Activated CD4-positive, CD25-positive, alpha-beta regulatory T cell treated with anti-CD3 and anti-CD28 coated beads, Interleukin-2, amount 50 U/mL, for 24 hours (primary cell): ENCODE results near the gene ATG9A.
"Not testable (repeated sequence)": the region's sequence is repeated elsewhere in the genome, so short reads cannot be mapped to it uniquely, and the experiment has no call there.

Experiments
- ATAC-seq, 2 donors: fragments of 150-1000 bp; cut with Tn5 transposase; one replicate each; pipeline ENCODE4 v1.10.0; 2021; ENCODE audit warnings: mild to moderate bottlenecking in 1 of 2, moderate library complexity in 1 of 2

ATG9A gene

GRCh38 chr2:219204425-219205164 is 24.8 kb downstream of the ATG9A start:
- no peak for ATAC-seq

- not testable (repeated sequence) for ATAC-seq
Observed at GRCh38 chr2:219201331-219201730, 28.1 kb downstream of the ATG9A start.

DNA sequence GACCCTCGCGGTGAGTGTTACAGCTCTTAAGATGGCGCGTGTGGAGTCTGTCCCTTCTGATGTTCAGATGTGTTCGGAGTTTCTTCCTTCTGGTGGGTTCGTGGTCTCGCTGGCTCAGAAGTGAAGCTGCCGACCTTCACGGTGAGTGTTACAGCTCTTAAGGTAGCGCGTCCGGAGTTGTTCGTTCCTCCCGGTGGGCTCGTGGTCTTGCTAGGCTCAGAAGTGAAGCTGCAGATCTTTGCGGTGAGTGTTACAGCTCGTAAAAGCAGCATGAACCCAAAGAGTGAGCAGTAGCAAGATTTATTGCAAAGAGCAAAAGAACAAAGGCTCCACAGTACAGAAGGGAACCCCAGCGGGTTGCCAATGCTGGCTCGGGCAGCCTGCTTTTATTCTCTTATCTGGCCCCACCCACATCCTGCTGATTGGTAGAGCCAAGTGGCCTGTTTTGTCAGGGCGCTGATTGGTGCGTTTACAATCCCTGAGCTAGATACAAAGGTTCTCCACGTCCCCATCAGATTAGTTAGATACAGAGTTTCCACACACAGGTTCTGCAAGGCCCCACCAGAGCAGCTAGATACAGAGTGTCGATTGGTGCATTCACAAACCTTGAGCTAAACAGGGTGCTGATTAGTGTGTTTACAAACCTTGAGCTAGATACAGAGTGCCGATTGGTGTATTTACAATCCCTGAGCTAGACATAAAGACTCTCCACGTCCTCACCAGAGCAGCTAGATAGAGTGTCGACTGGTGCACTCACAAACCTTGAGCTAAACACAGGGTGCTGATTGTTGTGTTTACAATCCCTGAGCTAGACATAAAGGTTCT is 28.7 kb downstream of the ATG9A start:
- not testable (repeated sequence) for ATAC-seq

DNA sequence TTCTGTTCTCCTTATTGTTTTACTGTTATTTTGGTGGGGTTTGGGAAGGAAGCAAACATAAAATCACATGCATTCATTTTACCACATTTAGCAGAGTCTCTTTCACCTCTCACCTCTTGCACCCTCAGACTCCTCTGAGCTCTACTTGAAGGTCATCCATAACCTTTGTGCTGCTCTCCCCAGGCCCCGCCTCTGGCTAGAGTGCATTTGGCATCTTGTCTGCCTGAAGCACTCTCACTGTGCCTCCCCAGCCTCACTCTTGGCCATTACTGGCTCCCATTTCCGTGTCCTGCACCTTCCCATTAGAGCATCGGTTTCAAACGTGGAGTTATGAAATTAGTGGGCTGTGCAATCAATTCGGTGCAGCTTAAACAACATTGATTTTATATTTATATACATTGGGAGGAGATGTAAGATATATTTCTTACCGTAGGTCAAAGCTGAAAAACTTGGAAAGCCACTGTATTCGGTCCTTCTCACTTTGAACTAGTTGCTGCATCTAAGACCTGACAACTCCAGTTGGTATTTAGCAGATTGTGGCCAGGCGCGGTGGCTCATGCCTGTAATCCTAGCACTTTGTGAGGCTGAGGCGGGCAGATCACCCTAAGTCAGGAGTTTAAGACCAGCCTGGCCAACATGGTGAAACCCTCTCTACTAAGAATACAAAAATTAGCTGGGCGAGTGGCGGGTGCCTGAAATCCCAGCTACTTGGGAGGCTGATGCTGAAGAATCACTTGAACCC is 29.8 kb downstream of the ATG9A start:
- no peak for ATAC-seq

GRCh38 chr2:219198974-219199373 is 30.5 kb downstream of the ATG9A start:
- ATAC-seq, result no peak

DNA sequence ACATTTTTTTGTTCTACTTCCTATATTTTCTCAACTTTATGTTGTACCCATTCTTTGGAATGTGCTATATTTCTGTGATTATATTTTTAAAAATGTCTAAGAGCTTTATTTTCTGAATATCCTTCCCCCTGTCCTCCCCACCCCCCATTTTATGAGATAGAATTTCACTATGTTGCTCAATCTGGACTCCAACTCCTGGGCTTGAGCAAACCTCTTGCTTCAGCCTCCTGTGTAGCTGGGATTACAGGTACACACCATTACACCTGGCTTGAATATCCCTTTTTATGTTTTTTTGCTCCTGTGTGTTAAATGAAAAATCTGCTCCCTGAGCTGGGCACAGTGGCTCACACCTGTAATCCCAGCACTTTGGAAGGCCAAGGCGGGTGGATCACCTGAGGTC is 32.0 kb downstream of the ATG9A start:
- ATAC-seq, result no peak

- ATAC-seq, result peak in 1 of 2 donors; percentile 63
Observed at GRCh38 chr2:219186754-219187456, 42.5 kb downstream of the ATG9A start.

- ATAC-seq, result no peak
Observed at GRCh38 chr2:219184121-219184520, 45.3 kb downstream of the ATG9A start.

- ATAC-seq, result no peak
Observed at GRCh38 chr2:219183151-219183772, 46.2 kb downstream of the ATG9A start.

DNA sequence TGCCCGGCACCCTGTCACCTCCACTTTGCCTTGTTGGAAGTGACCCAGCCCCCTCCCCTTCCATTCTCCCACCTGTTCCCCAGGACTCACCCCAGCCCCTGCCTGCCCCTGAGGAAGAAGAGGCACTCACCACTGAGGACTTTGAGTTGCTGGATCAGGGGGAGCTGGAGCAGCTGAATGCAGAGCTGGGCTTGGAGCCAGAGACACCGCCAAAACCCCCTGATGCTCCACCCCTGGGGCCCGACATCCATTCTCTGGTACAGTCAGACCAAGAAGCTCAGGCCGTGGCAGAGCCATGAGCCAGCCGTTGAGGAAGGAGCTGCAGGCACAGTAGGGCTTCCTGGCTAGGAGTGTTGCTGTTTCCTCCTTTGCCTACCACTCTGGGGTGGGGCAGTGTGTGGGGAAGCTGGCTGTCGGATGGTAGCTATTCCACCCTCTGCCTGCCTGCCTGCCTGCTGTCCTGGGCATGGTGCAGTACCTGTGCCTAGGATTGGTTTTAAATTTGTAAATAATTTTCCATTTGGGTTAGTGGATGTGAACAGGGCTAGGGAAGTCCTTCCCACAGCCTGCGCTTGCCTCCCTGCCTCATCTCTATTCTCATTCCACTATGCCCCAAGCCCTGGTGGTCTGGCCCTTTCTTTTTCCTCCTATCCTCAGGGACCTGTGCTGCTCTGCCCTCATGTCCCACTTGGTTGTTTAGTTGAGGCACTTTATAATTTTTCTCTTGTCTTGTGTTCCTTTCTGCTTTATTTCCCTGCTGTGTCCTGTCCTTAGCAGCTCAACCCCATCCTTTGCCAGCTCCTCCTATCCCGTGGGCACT is 46.9 kb downstream of the ATG9A start:
- ATAC-seq, result no peak

DNA sequence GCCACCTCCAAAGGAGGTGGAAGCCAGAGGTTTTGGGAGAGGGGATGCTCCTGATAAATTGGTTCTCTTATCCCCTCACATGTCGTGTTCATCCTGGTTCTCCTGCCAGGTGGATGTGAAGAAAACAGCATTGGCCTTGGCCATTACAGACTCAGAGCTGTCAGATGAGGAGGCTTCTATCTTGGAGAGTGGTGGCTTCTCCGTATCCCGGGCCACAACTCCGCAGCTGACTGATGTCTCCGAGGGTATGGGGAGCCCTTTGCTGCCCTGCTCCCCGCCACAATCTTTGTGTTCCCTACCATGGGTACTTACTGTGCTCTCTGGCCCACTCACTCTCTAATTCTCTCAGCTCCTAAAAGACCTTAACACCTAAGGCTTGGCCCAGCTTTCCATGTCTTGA is 47.9 kb downstream of the ATG9A start:
- no peak for ATAC-seq

DNA sequence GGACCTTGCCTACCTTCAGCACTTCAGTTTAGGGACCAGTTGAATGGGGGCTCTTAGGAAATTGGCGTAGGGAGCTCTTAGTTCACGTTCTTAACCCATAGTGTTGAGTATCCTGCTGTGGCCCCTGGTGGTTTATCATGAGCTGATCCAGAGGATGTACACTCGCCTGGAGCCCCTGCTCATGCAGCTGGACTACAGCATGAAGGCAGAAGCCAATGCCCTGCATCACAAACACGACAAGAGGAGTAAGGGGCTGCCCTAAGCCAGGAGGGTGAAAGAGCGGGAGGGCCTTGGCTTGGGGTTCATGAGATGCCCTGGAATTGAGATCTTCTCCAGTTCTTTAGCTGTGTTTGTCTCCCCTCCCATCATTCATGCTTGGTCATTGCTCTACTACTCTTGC is 48.5 kb downstream of the ATG9A start:
- no peak for ATAC-seq

GRCh38 chr2:219179601-219180465 is 49.6 kb downstream of the ATG9A start:
- ATAC-seq, result no peak

GRCh38 chr2:219178377-219179175 is 50.9 kb downstream of the ATG9A start:
- peak in 1 of 2 donors; percentile 2 for ATAC-seq

- ATAC-seq, result peak; percentile 53 to 64
Observed at GRCh38 chr2:219177552-219178376, 51.7 kb downstream of the ATG9A start, which contains the start of gene RETREG2. TSS of gene RETREG2 (plus strand) at chr2:219178275. CDS start at chr2:219178353, 78 bp downstream.

DNA sequence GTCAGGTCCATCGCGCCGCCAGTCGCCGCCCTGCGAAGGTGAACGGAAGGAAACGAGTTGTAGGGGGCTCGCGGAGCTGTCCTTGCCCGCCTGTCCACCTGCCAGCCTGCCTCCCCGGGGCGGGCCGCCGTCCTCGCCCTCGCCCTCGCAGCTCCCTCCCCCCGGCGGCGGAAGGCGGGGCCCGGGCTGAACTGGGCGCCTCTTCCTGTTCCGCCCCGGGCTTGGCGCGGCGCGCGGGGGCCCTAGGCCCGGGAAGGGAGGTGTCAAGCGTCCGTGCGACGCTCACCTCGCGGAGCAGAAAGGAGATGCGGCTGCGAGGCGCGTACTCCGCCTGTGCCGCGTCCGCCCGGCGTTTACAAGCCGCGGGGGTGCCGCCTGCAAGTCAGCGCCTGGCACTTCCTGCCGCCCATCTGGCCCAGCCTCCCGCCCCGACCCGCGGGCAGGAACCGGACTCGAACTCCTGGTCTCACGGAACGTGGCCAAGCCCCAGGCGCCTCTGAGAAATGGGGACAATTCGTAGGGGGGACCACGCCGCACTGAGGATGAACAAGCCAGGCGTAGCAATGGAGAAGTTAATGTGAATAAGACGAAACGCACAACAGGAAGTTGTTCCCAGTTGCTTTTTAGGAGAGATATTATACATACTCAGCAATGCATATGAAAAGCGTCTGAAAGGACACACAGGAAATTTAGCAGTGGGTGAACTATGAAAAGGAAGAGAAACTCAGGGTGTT is 52.5 kb downstream of the ATG9A start, which contains the start of gene CNPPD1:
Gene CNPPD1, minus strand, starts transcription at position 108 of the 734 bp plus-strand sequence. Its CDS starts 97 bp downstream, at position 11.
- ATAC-seq, result peak; percentile 78 to 83
